Kidney epithelial cell (primary cell): ENCODE measurements around the gene CDH18. TPM values are rescaled to one million over a fixed set of nuclear protein-coding genes. Genes with fewer than 3 reads are reported as not detected.

Source experiments
- DNase-seq: peaks from one replicate; pipeline ENCODE4 v3.0.0-alpha.2; 2010; ENCODE audit warnings: low read depth
- H3K27me3 ChIP-seq: 2 replicates; pipeline ENCODE4 v1.6.0; 2011; ENCODE audit warnings: low read length; ENCODE audit not compliant: control insufficient read depth, insufficient read depth
- H3K36me3 ChIP-seq: 2 replicates; pipeline ENCODE4 v1.5.1; 2011; ENCODE audit warnings: low read length; ENCODE audit not compliant: control insufficient read depth, insufficient read depth
- H3K4me3 ChIP-seq: 2 replicates; pipeline ENCODE4 v1.5.1; 2011; ENCODE audit warnings: low read depth, mild to moderate bottlenecking, control low read depth, low read length
- CTCF ChIP-seq: IDR thresholded peaks from 2 replicates; pipeline ENCODE4 v1.5.1; 2011; ENCODE audit warnings: mild to moderate bottlenecking, moderate library complexity, low read length, control low read depth, inconsistent platforms; ENCODE audit not compliant: insufficient read depth, poor library complexity, severe bottlenecking
- total RNA-seq: library from RNA; depleted of rRNA; stranded (reverse); fragments of >200 nt; gene quantifications from 2 replicates; pipeline ENCODE4 v1.2.3, GENCODE V29; 2015

CDH18 gene
- total RNA-seq, 1 donor from 2014 or later, result 0.21 TPM

- Histone ChIP-seq H3K27me3 (no peaks in the 10 kb centered on the region), H3K36me3 (no peaks in the 10 kb centered on the region), H3K4me3 (no peak overlapping the region)
- TF ChIP-seq CTCF, result no peak
- no peak for DNase-seq
These were observed 362.4 kb downstream of the CDH18 start for GRCh38 chr5:19625562-19625961.

- H3K4me3 ChIP-seq, result no peak overlapping the region
- TF ChIP-seq CTCF, result no peak
- H3K36me3 ChIP-seq, result no peaks in the 10 kb centered on the region
- no peaks in the 10 kb centered on the region for H3K27me3 ChIP-seq
- no peak for DNase-seq
These were observed 368.4 kb downstream of the CDH18 start for GRCh38 chr5:19619571-19619970.

GRCh38 chr5:19616701-19617215, 371.2 kb downstream of the CDH18 start:
- no peak overlapping the region for H3K4me3 ChIP-seq
- no peaks in the 10 kb centered on the region for H3K27me3 ChIP-seq
- no peaks in the 10 kb centered on the region for H3K36me3 ChIP-seq
- DNase-seq, result no peak
- no peak for TF ChIP-seq CTCF

GRCh38 chr5:19615661-19616060, 372.3 kb downstream of the CDH18 start:
- no peaks in the 10 kb centered on the region for H3K27me3 ChIP-seq
- no peak overlapping the region for H3K4me3 ChIP-seq
- no peak for DNase-seq
- no peaks in the 10 kb centered on the region for H3K36me3 ChIP-seq
- no peak for TF ChIP-seq CTCF

GRCh38 chr5:19615071-19615470, 372.9 kb downstream of the CDH18 start:
- no peak overlapping the region for H3K4me3 ChIP-seq
- no peaks in the 10 kb centered on the region for H3K36me3 ChIP-seq
- no peaks in the 10 kb centered on the region for H3K27me3 ChIP-seq
- no peak for DNase-seq
- TF ChIP-seq CTCF, result no peak

GRCh38 chr5:19608444-19609002, 379.5 kb downstream of the CDH18 start:
- Histone ChIP-seq H3K27me3 (no peaks in the 10 kb centered on the region), H3K4me3 (no peak overlapping the region), H3K36me3 (no peaks in the 10 kb centered on the region)
- DNase-seq, result no peak
- peak; percentile 24 for TF ChIP-seq CTCF
